Testis (tissue), 2 donors: ENCODE measurements around the gene ARL4D.

Experiments
- POLR2A ChIP-seq: fragments of 450-650 bp; IDR thresholded peaks from one replicate; pipeline ENCODE4 v1.6.1; 2017; ENCODE audit warnings: antibody characterized with exemption, mild to moderate bottlenecking, moderate library complexity
- TF ChIP-seq, protein P1 (sequence below), 3 experiments: fragments of 450-650 bp in 2 of 3; fragments of 200-600 bp in 1 of 3; sonication (generic) in 1 of 3; IDR thresholded peaks; one replicate each; pipeline ENCODE4 v1.5.1; 2016 to 2019; ENCODE audit warnings: antibody characterized with exemption in 3 of 3, mild to moderate bottlenecking in 2 of 3, moderate library complexity in 1 of 3

DNA sequence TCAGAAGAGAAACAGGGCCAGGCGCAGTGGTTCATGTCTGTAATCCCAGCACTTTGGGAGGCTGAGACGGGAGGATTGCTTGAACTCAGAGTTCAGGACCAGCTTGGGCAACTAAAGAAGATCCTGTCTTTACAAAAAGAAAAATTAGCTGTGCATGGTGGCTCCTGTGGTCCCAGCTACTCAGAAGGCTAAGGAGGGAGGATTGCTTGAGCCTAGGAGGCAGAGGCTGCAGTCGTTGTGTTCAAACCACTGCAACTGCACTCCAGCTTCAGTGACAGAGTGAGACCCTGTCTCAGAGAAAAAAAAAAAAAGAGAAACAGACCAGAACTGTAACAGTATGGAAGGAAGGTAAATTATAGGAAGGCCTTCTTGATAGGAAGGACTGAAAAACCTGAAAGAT is 10.3 kb downstream of the ARL4D start:
- TF ChIP-seq POLR2A, result no peak
- TF ChIP-seq, protein P1, sequence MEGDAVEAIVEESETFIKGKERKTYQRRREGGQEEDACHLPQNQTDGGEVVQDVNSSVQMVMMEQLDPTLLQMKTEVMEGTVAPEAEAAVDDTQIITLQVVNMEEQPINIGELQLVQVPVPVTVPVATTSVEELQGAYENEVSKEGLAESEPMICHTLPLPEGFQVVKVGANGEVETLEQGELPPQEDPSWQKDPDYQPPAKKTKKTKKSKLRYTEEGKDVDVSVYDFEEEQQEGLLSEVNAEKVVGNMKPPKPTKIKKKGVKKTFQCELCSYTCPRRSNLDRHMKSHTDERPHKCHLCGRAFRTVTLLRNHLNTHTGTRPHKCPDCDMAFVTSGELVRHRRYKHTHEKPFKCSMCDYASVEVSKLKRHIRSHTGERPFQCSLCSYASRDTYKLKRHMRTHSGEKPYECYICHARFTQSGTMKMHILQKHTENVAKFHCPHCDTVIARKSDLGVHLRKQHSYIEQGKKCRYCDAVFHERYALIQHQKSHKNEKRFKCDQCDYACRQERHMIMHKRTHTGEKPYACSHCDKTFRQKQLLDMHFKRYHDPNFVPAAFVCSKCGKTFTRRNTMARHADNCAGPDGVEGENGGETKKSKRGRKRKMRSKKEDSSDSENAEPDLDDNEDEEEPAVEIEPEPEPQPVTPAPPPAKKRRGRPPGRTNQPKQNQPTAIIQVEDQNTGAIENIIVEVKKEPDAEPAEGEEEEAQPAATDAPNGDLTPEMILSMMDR (IDR thresholded peaks at IDR 0.05), result no peak
